ENCODE data around the gene PPP3CA.

Gene PPP3CA

DNA sequence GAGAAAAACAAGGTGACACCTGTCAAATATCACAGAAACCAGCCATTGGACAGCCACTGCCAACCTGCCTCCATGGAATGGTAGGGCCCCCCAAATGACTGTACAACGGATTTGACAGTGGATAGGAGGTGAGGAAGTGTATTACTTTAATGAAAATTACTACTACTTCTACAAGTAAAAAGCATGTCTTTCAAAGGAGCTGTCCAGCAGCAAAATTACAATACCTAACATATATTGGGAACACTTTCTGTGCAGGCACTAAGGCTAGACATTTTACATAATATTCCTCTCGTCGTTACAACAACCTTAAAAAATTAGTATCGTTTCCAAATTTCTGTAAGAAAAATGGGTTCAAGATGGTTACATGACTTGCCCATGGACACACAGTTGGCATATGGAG is 14.9 kb downstream of the PPP3CA start:
- H3K4me3 ChIP-seq (ENCODE audit: low read length) = no peak overlapping the region
- TF ChIP-seq, protein P1, sequence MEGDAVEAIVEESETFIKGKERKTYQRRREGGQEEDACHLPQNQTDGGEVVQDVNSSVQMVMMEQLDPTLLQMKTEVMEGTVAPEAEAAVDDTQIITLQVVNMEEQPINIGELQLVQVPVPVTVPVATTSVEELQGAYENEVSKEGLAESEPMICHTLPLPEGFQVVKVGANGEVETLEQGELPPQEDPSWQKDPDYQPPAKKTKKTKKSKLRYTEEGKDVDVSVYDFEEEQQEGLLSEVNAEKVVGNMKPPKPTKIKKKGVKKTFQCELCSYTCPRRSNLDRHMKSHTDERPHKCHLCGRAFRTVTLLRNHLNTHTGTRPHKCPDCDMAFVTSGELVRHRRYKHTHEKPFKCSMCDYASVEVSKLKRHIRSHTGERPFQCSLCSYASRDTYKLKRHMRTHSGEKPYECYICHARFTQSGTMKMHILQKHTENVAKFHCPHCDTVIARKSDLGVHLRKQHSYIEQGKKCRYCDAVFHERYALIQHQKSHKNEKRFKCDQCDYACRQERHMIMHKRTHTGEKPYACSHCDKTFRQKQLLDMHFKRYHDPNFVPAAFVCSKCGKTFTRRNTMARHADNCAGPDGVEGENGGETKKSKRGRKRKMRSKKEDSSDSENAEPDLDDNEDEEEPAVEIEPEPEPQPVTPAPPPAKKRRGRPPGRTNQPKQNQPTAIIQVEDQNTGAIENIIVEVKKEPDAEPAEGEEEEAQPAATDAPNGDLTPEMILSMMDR (IDR thresholded peaks at IDR 0.05; ENCODE audit: insufficient read depth, low read depth, low read length, missing control alignments) = no peak
- DNase-seq (ENCODE audit: low read depth) = no peak

DNA sequence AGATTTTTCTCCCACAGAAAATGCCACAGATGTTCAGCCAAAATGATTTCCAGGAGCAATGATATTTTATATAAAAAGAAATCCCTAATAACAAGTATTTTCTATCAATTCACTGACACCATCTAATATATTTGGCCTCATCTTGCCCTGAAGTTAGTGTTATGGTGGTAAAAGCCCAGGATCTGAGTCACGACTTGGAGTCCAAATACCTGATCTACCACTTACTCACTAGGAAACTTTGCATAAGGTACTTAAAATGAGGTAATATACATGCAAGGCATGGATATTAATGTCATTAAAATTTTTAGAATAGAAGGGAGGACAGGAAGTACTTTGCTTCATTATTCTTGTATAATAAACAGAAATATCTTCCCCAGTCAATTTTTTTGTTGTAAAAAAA is 16.3 kb downstream of the PPP3CA start:
- TF ChIP-seq, protein P1 (IDR thresholded peaks at IDR 0.05; ENCODE audit: insufficient read depth, low read depth, low read length, missing control alignments) = no peak
- peak; percentile 89 for DNase-seq (ENCODE audit: low read depth)
- no peak overlapping the region for H3K4me3 ChIP-seq (ENCODE audit: low read length)

- DNase-seq (ENCODE audit: low read depth) = no peak
- TF ChIP-seq, protein P1 (IDR thresholded peaks at IDR 0.05; ENCODE audit: insufficient read depth, low read depth, low read length, missing control alignments) = no peak
- H3K4me3 ChIP-seq (ENCODE audit: low read length) = no peak overlapping the region
Measured at GRCh38 chr4:101329592-101329991, 17.7 kb downstream of the PPP3CA start.

DNA sequence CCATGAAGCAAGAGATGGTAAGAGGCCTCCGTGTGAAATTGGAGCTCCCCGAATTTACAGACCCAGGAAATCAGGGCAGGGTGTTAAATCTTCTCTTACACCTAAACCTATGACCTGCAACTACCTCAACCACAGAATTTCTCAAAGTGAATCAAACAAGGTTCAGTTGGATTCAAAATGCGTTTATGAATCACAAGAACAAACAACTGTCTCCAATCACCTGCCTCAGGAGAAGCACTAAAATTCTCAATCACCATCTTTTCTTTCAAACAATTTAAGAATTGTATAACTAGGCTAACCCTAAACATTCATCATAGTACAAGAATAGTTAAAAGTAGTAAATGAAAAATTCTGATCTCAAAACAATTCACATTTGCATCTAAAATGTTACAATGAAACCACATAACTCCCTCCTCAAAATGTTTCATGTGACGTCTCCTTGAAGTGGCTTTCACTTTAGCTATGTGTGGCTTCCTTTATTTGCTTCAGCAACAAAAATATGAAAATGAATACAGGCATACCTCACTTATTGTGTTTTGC is 19.2 kb downstream of the PPP3CA start:
- no peak overlapping the region for H3K4me3 ChIP-seq (ENCODE audit: low read length)
- TF ChIP-seq, protein P1 (IDR thresholded peaks at IDR 0.05; ENCODE audit: insufficient read depth, low read depth, low read length, missing control alignments) = no peak
- no peak for DNase-seq (ENCODE audit: low read depth)

GRCh38 chr4:101326576-101326975 is 20.8 kb downstream of the PPP3CA start:
- TF ChIP-seq, protein P1 (IDR thresholded peaks at IDR 0.05; ENCODE audit: insufficient read depth, low read depth, low read length, missing control alignments) = no peak
- DNase-seq (ENCODE audit: low read depth) = no peak

DNA sequence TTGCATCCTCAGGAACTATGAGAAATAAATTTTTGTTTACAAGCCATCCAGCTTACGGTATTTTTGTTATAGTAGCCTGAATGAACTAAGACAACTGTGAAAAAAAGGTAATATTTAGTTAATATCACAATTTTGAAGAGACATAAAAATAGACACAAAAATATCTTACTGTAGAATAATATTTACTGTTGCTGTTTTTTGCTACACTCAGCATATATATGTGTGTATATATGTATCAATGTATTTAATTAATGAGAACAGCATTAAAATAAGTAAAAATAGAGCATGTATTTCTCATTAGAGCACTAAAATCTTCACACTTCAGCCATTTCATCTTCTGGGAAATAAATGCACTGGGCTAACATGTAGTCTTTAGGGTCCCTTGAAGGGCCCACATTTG is 24.6 kb downstream of the PPP3CA start:
- no peak overlapping the region for H3K4me3 ChIP-seq (ENCODE audit: low read length)
- no peak for DNase-seq (ENCODE audit: low read depth)
- TF ChIP-seq, protein P1 (IDR thresholded peaks at IDR 0.05; ENCODE audit: insufficient read depth, low read depth, low read length, missing control alignments) = no peak

More at GRCh38 chr4:101326576-101326975, 20.8 kb downstream of the PPP3CA start:
- no peak overlapping the region for H3K4me3 ChIP-seq (ENCODE audit: low read length)

DNA sequence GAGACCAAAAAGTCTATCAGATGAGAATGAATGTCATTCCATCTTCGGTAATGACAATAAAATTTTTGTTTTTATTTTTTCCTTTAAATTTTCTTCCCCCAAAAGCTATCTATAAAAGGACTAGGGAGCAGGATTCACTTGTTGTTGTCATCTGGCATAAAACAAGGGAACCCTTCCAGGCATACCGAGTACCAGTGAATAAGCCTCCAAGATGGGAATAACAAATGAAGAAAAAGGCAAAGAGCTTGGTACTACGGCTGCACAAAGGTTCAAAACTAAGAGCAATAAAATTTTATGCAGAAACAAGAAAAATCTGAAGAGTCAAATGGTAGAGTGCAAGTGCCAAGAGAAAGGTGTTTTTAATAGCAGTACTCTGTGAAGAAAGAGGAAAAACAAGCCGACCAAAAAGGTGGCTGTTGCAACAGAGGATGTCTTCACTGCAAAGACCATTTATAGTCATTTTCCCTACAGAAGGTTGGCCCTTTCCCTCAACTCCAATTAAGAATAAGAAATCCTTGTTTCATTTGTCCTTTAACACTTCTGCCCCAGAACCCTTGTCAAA is 25.8 kb downstream of the PPP3CA start:
- H3K4me3 ChIP-seq (ENCODE audit: low read length) = no peak overlapping the region
- DNase-seq (ENCODE audit: low read depth) = peak; percentile 32
- TF ChIP-seq, protein P1 (IDR thresholded peaks at IDR 0.05; ENCODE audit: insufficient read depth, low read depth, low read length, missing control alignments) = no peak

All from epithelial cell of esophagus (primary cell).